Measurements from ENCODE around the gene MECP2.

- TF ChIP-seq CTCF (IDR thresholded peaks at IDR 0.05), result no peak
- no peak for TF ChIP-seq POLR2AphosphoS5 (IDR thresholded peaks at IDR 0.05)
Measured at GRCh38 chrX:154096140-154097002, 1.1 kb downstream of the MECP2 start.

All from esophagus muscularis mucosa (tissue), 3 donors.